HG03460 (cell line): ENCODE results near the gene ASCL2.
"Not testable (repeated sequence)": the region's sequence is repeated elsewhere in the genome, so short reads cannot be mapped to it uniquely, and the experiment has no call there.

ENCODE experiments used
- ATAC-seq: cut with Tn5 transposase; IDR thresholded peaks from one replicate; pipeline ENCODE4 v1.9.1; 2021; ENCODE audit not compliant: unreplicated experiment

Gene ASCL2

GRCh38 chr11:2298795-2299761, 28.7 kb upstream of the ASCL2 start:
- ATAC-seq, result no peak

GRCh38 chr11:2298131-2298794, 27.9 kb upstream of the ASCL2 start:
- no peak for ATAC-seq

GRCh38 chr11:2297623-2298030, 27.2 kb upstream of the ASCL2 start:
- no peak for ATAC-seq

GRCh38 chr11:2296913-2297622, 26.7 kb upstream of the ASCL2 start:
- ATAC-seq, result no peak

- no peak for ATAC-seq
Observed at GRCh38 chr11:2295971-2296912, 25.9 kb upstream of the ASCL2 start.

GRCh38 chr11:2294926-2295290, 24.5 kb upstream of the ASCL2 start:
- ATAC-seq, result no peak

- ATAC-seq, result no peak
Observed at GRCh38 chr11:2293984-2294925, 23.9 kb upstream of the ASCL2 start.

GRCh38 chr11:2293531-2293971, 23.2 kb upstream of the ASCL2 start:
- no peak for ATAC-seq

- no peak for ATAC-seq
Observed at GRCh38 chr11:2290351-2290841, 20.0 kb upstream of the ASCL2 start.

- ATAC-seq, result no peak
Observed at GRCh38 chr11:2289859-2290258, 19.5 kb upstream of the ASCL2 start.

GRCh38 chr11:2289350-2289749, 19.0 kb upstream of the ASCL2 start:
- ATAC-seq, result no peak

GRCh38 chr11:2287091-2287490, 16.7 kb upstream of the ASCL2 start:
- ATAC-seq, result no peak

- not testable (repeated sequence) for ATAC-seq
Observed at GRCh38 chr11:2286350-2286749, 16.0 kb upstream of the ASCL2 start.

- no peak for ATAC-seq
Observed at GRCh38 chr11:2280208-2280607, 9.8 kb upstream of the ASCL2 start.

- no peak for ATAC-seq
Observed at GRCh38 chr11:2277933-2278523, 7.6 kb upstream of the ASCL2 start.

- no peak for ATAC-seq
Observed at GRCh38 chr11:2277008-2277346, 6.6 kb upstream of the ASCL2 start.

GRCh38 chr11:2276280-2277007, 6.1 kb upstream of the ASCL2 start:
- no peak for ATAC-seq
